NCI-H1436 treated with DMSO at 0.1 percent for 48 hours (cell line): ENCODE measurements around the gene ITPA.

Experiments used
- DNase-seq: peaks from one replicate; lab custom pipeline; 2025; lab: John Stamatoyannopoulos, UW

Gene ITPA

DNA sequence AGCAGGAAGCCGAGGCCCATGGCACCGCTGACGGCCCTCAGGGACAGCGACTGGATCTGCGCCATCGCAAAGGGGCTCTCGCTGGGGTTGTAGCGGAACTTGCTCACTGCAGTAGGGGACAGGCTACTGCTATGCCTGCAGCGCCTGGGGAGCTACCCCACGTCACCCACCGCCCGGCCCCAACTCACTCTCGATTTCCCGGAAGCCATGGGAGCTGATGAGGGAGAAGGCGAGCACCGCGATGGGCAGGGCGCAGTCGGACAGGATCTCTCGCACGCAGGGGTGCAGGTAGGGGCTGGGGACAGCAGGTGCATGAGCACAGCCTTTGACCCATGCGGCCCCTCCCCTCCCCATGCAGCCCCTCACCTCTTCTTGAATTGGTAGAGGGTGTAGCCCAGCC is 19.9 kb downstream of the ITPA start:
- no peak for DNase-seq

- DNase-seq: no peak
These were observed 20.5 kb downstream of the ITPA start for GRCh38 chr20:3229798-3230197.

- no peak for DNase-seq
These were observed 21.8 kb downstream of the ITPA start for GRCh38 chr20:3231116-3231515.

DNA sequence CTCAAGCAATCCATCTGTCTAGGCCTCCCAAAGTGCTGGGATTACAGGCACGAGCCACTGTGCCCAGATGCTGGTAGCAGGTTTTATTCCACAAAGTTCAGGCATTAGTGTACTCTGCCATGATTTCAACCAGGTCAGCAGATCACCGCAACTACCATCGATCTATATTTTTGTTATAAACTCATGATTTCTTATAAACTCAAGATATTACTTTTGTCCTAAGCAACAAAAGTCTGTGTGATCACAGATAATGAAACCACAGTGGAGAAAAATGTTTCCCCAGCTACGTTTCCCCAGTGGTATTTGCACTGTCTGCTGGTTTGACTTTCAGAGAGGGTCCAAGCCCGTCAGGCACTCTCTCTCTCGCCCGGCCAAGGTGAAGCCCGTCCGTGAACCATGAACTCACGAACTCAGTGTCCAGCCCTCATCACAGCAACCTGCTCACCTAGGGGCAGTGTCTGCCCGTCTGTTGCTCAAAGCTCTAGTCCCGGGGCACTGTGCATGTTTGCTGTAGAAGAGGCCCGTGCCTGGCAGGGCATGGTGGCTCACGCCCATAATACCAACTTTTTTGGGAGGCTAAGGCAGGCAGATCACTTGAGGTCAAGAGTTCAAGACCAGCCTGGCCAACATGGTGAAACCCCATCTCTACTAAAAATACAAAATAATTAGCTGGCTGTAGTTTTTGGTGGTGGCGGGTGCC is 22.7 kb downstream of the ITPA start:
- DNase-seq: no peak

DNA sequence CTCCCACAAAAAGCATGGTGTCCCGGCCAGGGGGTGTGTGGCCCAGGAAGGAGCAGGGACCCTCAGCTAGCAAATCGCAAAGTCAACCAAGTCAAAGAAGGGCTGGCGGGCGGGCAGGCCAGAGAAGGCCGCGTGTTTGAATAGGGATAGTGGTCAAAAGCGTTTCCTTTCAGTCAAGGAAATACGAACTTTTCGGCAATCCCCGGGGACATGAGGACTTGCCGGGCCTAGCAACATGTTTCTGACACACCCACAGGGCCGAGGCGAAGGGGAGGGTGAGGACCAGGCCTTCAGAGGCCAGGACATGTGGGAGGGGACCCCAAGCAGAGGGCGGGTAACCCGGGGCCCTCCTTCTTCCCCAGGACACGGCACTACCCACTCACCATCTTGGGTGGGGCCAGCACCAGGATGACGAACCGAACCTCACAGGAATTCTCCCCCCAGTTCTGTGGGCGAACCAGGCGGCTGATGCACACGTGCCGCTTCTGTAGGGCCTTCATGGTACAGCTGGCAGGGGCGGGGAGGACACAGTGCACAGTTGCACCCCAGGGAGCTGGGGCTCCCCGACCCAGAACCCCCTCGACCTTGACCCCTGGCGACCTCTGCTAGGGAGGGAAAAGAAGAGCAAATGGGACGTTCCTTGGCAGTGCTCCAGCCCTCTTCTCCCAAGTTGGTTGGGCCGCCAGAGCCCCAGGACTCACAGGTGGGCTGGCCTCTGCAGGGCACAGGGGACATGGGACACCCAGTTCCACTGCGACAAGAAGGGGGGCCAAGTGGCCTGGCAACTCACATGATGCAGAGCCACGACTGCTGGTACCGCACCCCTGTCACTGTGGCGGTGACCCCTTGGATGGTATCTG is 24.1 kb downstream of the ITPA start:
- DNase-seq: no peak

DNA sequence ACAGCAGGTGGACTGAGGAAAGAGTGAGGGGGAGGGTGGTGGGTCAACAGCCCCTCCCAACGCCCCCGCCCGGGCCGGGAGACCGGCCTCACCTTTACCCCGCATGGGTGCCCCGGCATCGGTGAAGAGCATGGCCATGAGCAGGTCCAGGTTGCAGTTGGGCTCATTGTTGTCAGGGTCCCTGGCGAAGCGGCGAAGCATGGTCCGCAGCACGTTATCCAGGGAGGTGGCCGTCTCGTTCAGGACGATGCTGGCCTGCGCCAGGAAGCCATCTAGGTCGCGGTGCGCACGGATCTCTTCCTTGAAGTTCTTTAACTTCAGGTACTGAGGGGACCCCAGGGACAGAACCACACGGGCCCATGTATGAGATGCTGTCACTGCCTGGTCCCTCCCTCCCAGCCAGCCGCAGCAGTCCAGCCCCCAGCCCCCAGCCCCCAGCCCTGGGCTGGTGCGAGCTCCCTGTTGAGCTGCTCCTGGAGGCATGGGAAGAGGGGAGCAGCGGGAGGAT is 24.7 kb downstream of the ITPA start:
- no peak for DNase-seq

DNA sequence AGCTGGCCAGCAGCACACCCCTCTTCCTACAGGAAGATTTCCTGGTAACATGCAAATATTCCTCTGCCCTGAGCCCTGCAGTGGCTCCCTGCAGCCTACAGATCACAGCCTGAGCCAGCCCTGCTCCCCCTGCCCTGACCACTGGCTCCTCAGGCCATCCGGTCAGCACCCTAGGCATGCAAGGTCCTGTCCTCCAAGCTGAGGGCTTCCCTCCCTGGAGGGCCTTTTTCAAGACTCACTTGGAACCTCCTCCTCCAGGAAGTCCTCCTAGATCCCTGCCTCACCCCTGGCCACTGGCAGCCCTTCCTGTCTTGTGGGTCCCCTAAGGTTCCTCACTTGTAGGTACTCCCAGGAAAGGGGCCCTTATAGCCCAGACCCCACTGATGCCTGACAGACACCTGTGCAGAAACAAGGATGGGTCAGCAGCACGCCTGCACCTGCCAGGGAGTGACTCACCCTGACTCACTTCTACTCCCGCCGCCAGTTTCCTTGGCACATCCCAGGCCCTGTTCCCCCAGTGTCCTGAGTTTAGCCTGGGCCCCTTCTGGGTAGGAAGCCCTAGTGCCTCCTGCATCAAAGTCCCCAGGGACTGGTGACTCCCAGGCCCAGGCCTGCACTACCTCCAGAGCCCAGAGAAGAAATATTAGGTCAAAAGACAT is 26.5 kb downstream of the ITPA start:
- no peak for DNase-seq

GRCh38 chr20:3237011-3237957 is 28.0 kb downstream of the ITPA start:
- DNase-seq: no peak

GRCh38 chr20:3237958-3238615 is 28.8 kb downstream of the ITPA start:
- no peak for DNase-seq

DNA sequence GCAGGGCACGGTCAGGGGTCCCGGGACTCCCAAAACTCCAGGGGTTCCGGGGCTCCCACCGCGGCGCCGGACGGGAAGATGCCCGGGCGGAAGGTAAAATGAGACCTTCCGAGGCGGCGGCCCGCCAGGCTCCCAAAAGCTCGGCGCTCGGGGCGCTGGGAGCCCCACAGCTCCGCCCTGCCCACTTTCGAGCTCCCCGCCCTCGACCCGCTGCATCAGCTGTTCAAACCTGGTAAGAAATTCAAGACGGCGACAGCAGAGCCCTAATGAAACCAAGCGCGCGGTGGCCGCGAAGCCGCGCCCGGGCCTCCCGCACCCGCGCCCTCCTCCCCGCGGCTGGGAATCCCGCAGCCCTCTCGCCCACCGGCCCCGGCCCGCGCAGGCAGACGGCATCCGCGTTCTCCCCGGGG is 29.3 kb downstream of the ITPA start:
- DNase-seq: no peak

DNA sequence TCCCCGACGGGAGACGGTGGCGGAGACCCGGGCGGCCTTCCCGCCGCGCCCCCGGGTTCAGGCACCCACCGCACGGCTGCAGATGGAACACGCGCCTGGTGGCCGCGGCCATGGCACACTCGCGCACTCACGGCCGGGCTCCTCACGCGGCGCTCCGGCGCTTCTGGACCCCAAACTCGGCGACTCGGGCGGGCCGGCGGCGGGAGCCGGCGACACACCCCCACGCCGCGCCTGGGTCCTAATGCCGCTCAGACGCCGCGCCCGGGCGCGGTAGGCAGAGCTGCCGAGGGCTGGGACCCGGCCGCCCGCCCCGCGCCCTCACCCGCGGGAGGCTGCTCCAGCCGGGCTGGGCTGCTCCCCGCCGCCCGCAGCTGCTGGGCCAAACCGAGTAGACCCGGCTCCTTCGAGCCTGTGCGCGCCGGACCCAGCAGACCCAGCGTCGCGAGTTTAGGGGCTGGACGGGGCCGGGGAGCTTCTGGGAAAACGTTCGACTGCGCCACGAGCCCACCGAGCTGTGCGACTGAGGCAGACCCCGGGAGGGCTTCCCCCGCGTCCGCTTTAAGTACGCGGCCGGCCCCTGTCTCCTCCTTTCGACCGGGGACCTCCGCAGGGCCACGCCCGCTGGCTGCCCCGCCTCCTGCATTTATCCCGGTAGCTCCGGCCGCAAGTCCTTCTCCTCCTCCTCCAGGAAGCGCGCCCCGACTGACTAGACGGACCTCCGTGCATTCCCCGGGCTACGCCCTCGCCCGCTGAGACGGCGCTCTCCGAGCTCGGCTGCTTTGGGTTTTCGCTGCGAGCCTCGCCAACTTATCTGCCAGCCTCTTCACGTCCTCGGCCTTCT is 29.9 kb downstream of the ITPA start, which contains the start of gene SLC4A11:
SLC4A11 (minus strand) TSS at position 165 of the 841 bp plus-strand sequence; CDS start at position 112, 53 bp downstream.
- no peak for DNase-seq

DNA sequence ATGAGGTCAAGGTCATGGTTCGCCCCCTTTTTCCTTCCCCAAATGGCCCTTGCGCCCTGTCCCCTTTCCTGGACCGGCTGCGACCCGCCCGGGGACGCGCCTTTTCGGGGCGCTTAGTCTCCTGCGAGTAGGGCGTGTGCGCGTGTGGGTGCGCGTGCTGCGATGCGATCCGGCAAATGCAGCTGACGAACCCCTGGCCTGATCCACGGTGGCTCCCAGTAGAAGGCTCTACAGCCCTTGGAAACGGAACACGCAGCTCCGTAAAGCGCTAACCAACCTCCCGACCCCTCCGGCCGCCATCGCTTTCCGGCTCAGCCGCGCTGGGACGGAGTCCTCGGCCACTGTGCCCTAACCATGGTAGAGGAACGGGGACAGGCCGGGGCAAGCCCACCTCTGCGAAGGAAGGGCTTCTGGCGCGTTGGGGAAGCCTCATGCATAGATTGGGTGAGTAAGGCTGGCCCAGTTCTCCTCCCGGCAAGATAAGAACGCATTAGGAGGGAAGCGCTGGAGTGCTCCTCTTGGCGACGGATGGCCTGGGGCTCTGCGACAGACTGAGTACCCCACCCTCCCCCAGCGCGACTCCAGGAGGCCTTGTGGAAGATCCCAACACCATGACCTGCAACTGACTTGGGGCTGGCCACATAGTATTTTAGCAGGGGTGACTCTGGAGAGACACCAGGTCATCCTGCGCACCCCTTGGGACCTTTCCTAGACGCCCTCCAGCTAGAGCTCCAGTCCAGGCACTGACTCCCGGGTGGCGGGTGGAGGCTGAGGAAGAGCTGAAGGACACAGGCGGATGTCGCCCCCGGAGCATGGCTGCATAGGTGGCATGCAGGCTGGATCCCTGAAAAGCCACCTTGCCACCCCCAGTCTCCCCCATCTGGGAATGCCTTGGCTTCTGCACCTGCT is 30.8 kb downstream of the ITPA start:
- no peak for DNase-seq

GRCh38 chr20:3240776-3241363 is 31.6 kb downstream of the ITPA start:
- no peak for DNase-seq

GRCh38 chr20:3242172-3242692 is 32.9 kb downstream of the ITPA start:
- DNase-seq: no peak

- no peak for DNase-seq
These were observed 34.5 kb downstream of the ITPA start for GRCh38 chr20:3243718-3244358.

GRCh38 chr20:3244613-3245012 is 35.3 kb downstream of the ITPA start:
- DNase-seq: no peak

- no peak for DNase-seq
These were observed 35.9 kb downstream of the ITPA start for GRCh38 chr20:3245156-3245555.

- DNase-seq: no peak
These were observed 36.4 kb downstream of the ITPA start for GRCh38 chr20:3245711-3246110.
